PC-3 (cell line): ENCODE measurements around the gene C16orf46. TPM values are rescaled to one million over a fixed set of nuclear protein-coding genes. Genes with fewer than 3 reads are reported as not detected.

Experiments used
- ATAC-seq: fragments of 200-7000 bp; cut with Tn5 transposase; 2 replicates; pipeline ENCODE4 v1.9.1; 2020; ENCODE audit warnings: mild to moderate bottlenecking, moderate library complexity
- BruUV-seq: library from RNA; stranded (reverse); fragments of 400-500 nt; replicated peaks from 2 replicates; lab custom pipeline; 2021; lab: Mats Ljungman, UMichigan
- CTCF ChIA-PET: fragments of 300-600 bp; sonication (Branson Sonifier 250); formaldehyde crosslinking; loops from one replicate; lab custom pipeline; 2022; ENCODE audit warnings: antibody characterized with exemption; lab: Charles Lee
- POLR2A ChIA-PET: fragments of 300-600 bp; sonication (Branson Sonifier 250); formaldehyde crosslinking; loops from one replicate; lab custom pipeline; 2022; ENCODE audit warnings: antibody characterized with exemption; ENCODE audit not compliant: unreplicated experiment; lab: Charles Lee
- DNase-seq: peaks from one replicate; pipeline ENCODE4 v3.0.0-alpha.2; 2015
- H2AFZ ChIP-seq: fragments of 300-600 bp; sonication (generic); 2 replicates; pipeline ENCODE4 v1.6.0; 2016; ENCODE audit warnings: antibody characterized with exemption, low read length
- H3F3A ChIP-seq: fragments of 300-600 bp; sonication (generic); one replicate; pipeline ENCODE4 v1.6.0; 2017; ENCODE audit warnings: antibody characterized with exemption, low read length, control low read depth, mild to moderate bottlenecking; ENCODE audit not compliant: unreplicated experiment
- H3K27ac ChIP-seq: fragments of 300-600 bp; sonication (generic); 2 replicates; pipeline ENCODE4 v1.5.1; 2016; ENCODE audit warnings: mild to moderate bottlenecking, low read length
- H3K27me3 ChIP-seq: fragments of 300-600 bp; sonication (generic); 2 replicates; pipeline ENCODE4 v1.6.1; 2016; ENCODE audit warnings: low read length, mixed read lengths
- H3K36me3 ChIP-seq: fragments of 300-600 bp; sonication (generic); 2 replicates; pipeline ENCODE4 v1.6.1; 2016; ENCODE audit warnings: low read depth, mixed run types, low read length, mixed read lengths
- H3K4me1 ChIP-seq: fragments of 300-600 bp; sonication (generic); 2 replicates; pipeline ENCODE4 v1.5.1; 2016; ENCODE audit warnings: low read length; ENCODE audit not compliant: insufficient read depth
- H3K4me2 ChIP-seq: fragments of 300-600 bp; sonication (generic); 2 replicates; pipeline ENCODE4 v1.6.0; 2016; ENCODE audit warnings: low read length
- H3K4me3 ChIP-seq: fragments of 300-600 bp; sonication (generic); 2 replicates; pipeline ENCODE4 v1.5.1; 2016; ENCODE audit warnings: mild to moderate bottlenecking, low read length, mixed read lengths
- H3K79me2 ChIP-seq: fragments of 300-600 bp; sonication (generic); 2 replicates; pipeline ENCODE4 v1.6.1; 2017; ENCODE audit warnings: low read length, mixed read lengths
- H3K9ac ChIP-seq: fragments of 300-600 bp; sonication (generic); 2 replicates; pipeline ENCODE4 v1.6.0; 2016; ENCODE audit warnings: mild to moderate bottlenecking, low read length
- H3K9me2 ChIP-seq: fragments of 300-600 bp; sonication (generic); replicated peaks from 2 replicates; pipeline ENCODE4 v1.6.1; 2016; ENCODE audit warnings: mixed run types, low read length, mixed read lengths
- H3K9me3 ChIP-seq: fragments of 300-600 bp; sonication (generic); 2 replicates; pipeline ENCODE4 v1.6.1; 2016; ENCODE audit warnings: low read length, mixed read lengths
- H4K20me1 ChIP-seq: fragments of 300-600 bp; sonication (generic); 2 replicates; pipeline ENCODE4 v1.6.1; 2016; ENCODE audit warnings: low read length, mixed read lengths
- CTCF ChIP-seq: fragments of 300-600 bp; sonication (generic); conservative IDR thresholded peaks from 2 replicates; pipeline ENCODE4 v1.5.1; 2017; ENCODE audit warnings: antibody characterized with exemption, low read depth, mild to moderate bottlenecking, low read length
- EZH2 ChIP-seq: fragments of 300-600 bp; sonication (generic); IDR thresholded peaks from one replicate; pipeline ENCODE4 v1.6.1; 2017; ENCODE audit warnings: antibody characterized with exemption, mild to moderate bottlenecking, low read length; ENCODE audit not compliant: unreplicated experiment
- EZH2phosphoT487 ChIP-seq: fragments of 300-600 bp; sonication (generic); IDR thresholded peaks from 2 replicates; pipeline ENCODE4 v1.6.1; 2018; ENCODE audit warnings: mild to moderate bottlenecking, antibody characterized with exemption, low read length, borderline replicate concordance
- intact Hi-C: fragments of 100-400 bp; cut with micrococcal nuclease; formaldehyde crosslinking; loops from 2 replicates; pipeline ENCODE4 v1.9.0; 2023
- total RNA-seq: library from RNA; depleted of rRNA; stranded (reverse); fragments of >200 nt; gene quantifications from 2 replicates; pipeline ENCODE4 v1.2.3, GENCODE V29; 2014

The C16orf46 gene
- total RNA-seq, 1 experiment from 2014 or later: 0.73 TPM

- no peaks in the 10 kb centered on the region for H3K9me3 ChIP-seq
- BruUV-seq: no TSS peak
- peak overlapping the region; percentile 29; the same call in 1 of the 2 replicates for H3K4me2 ChIP-seq
- ChIA-PET CTCF (interaction anchor here (0.8 kb wide), 1 partner anchor 36 kb away, joined by 3 read pairs; the partner anchor contains the start of gene ATMIN), POLR2A (no interaction called here)
- no peaks in the 10 kb centered on the region for H3K36me3 ChIP-seq
- no peak for TF ChIP-seq EZH2
- no peak for TF ChIP-seq EZH2phosphoT487
- TF ChIP-seq CTCF: no peak
- DNase-seq: peak; percentile 75
- H3K79me2 ChIP-seq: no peaks in the 10 kb centered on the region
- no peak overlapping the region for H3K4me3 ChIP-seq
- H3K9me2 ChIP-seq: no peaks in the 10 kb centered on the region
- intact Hi-C loops: no loop called here
- H3K27ac ChIP-seq: peak overlapping the region; percentile 31
- H4K20me1 ChIP-seq: no peaks in the 10 kb centered on the region
- no peaks in the 10 kb centered on the region for H3K27me3 ChIP-seq
- peaks cover 18% of the 10 kb centered on the region for H3K4me1 ChIP-seq
- no peaks in the 10 kb centered on the region for H3F3A ChIP-seq
- peak; percentile 74 for ATAC-seq
- no peak overlapping the region for H2AFZ ChIP-seq
- no peak overlapping the region for H3K9ac ChIP-seq
Measured at GRCh38 chr16:81071805-81072204, 5.2 kb downstream of the C16orf46 start.

GRCh38 chr16:81070979-81071378 is 6.1 kb downstream of the C16orf46 start:
- intact Hi-C loops: no loop called here

More at GRCh38 chr16:81070979-81071378, 6.1 kb downstream of the C16orf46 start:
- ATAC-seq: no peak
- Histone ChIP-seq H3K27me3 (no peaks in the 10 kb centered on the region), H2AFZ (no peak overlapping the region), H3K9ac (no peak overlapping the region), H3K9me3 (no peaks in the 10 kb centered on the region), H3K27ac (0 out of 2 replicates have a peak overlapping the region, but pooled peaks have one; percentile 31), H3K4me2 (no peak overlapping the region), H3F3A (no peaks in the 10 kb centered on the region), H3K9me2 (no peaks in the 10 kb centered on the region), H4K20me1 (no peaks in the 10 kb centered on the region), H3K79me2 (no peaks in the 10 kb centered on the region), H3K36me3 (no peaks in the 10 kb centered on the region), H3K4me3 (no peak overlapping the region), H3K4me1 (peaks cover 18% of the 10 kb centered on the region)
- POLR2A ChIA-PET: no interaction called here
- no peak for TF ChIP-seq EZH2phosphoT487
- TF ChIP-seq EZH2: no peak
- TF ChIP-seq CTCF: no peak
- DNase-seq: no peak
- CTCF ChIA-PET: interaction anchor here (0.8 kb wide), 1 partner anchor 35 kb away, joined by 3 read pairs; the partner anchor contains the start of gene ATMIN
- BruUV-seq: no TSS peak
